GM23338 (cell line): ENCODE results near the gene ZNF225. TPM values are rescaled to one million over a fixed set of nuclear protein-coding genes. Genes with fewer than 3 reads are reported as not detected.

Experiments used
- ATAC-seq: fragments of 200-7000 bp; cut with Tn5 transposase; 3 replicates; pipeline ENCODE4 v1.9.1; 2020
- DNase-seq: peaks from one replicate; pipeline ENCODE4 v3.0.0-alpha.2; 2015; ENCODE audit warnings: low spot score
- H2AFZ ChIP-seq: fragments of 200-600 bp; sonication (generic); 2 replicates; pipeline ENCODE4 v1.8.0; 2016; ENCODE audit warnings: antibody characterized with exemption, mild to moderate bottlenecking, moderate library complexity
- H3F3A ChIP-seq: fragments of 200-600 bp; sonication (generic); replicated peaks from 2 replicates; pipeline ENCODE4 v1.8.0; 2017; ENCODE audit warnings: antibody characterized with exemption, mixed run types, low read depth
- H3K27ac ChIP-seq: fragments of 200-600 bp; sonication (generic); 2 replicates; pipeline ENCODE4 v1.6.1; 2016; ENCODE audit warnings: low read depth
- H3K27me3 ChIP-seq: fragments of 200-600 bp; sonication (generic); 2 replicates; pipeline ENCODE4 v1.8.0; 2016; ENCODE audit warnings: mild to moderate bottlenecking, mixed run types, moderate library complexity; ENCODE audit not compliant: insufficient read depth
- H3K36me3 ChIP-seq: fragments of 200-600 bp; sonication (generic); 2 replicates; pipeline ENCODE4 v1.8.0; 2016; ENCODE audit warnings: mild to moderate bottlenecking; ENCODE audit not compliant: insufficient read depth
- H3K4me1 ChIP-seq: fragments of 200-600 bp; sonication (generic); 2 replicates; pipeline ENCODE4 v1.8.0; 2016; ENCODE audit warnings: mild to moderate bottlenecking, moderate library complexity; ENCODE audit not compliant: insufficient read depth
- H3K4me2 ChIP-seq: fragments of 200-600 bp; sonication (generic); 2 replicates; pipeline ENCODE4 v1.7.1; 2017; ENCODE audit warnings: mixed run types
- H3K4me3 ChIP-seq: fragments of 200-600 bp; sonication (generic); 2 replicates; pipeline ENCODE4 v1.6.1; 2016; ENCODE audit warnings: mixed run types
- H3K79me2 ChIP-seq: fragments of 200-600 bp; sonication (generic); replicated peaks from 2 replicates; pipeline ENCODE4 v1.8.0; 2017; ENCODE audit warnings: mild to moderate bottlenecking; ENCODE audit not compliant: insufficient read depth
- H3K9me2 ChIP-seq: fragments of 200-600 bp; sonication (generic); 2 replicates; pipeline ENCODE4 v1.8.0; 2017; ENCODE audit not compliant: insufficient read depth
- H4K20me1 ChIP-seq: fragments of 200-600 bp; sonication (generic); replicated peaks from 2 replicates; pipeline ENCODE4 v1.8.0; 2017; ENCODE audit warnings: mild to moderate bottlenecking; ENCODE audit not compliant: insufficient read depth
- H3K27ac Mint-ChIP-seq: 2 replicates; pipeline ENCODE4 v1.8.0; 2020; ENCODE audit warnings: inconsistent platforms, mild to moderate bottlenecking, moderate library complexity, mixed read lengths
- H3K27me3 Mint-ChIP-seq: 3 replicates; pipeline ENCODE4 v1.8.0; 2022; ENCODE audit warnings: low read depth, mild to moderate bottlenecking, moderate library complexity, mixed read lengths, inconsistent platforms; ENCODE audit not compliant: insufficient read depth, poor library complexity
- H3K36me3 Mint-ChIP-seq: 3 replicates; pipeline ENCODE4 v1.8.0; 2021; ENCODE audit warnings: low read depth, mild to moderate bottlenecking, inconsistent platforms, moderate library complexity, mixed read lengths
- H3K4me1 Mint-ChIP-seq: 3 replicates; pipeline ENCODE4 v1.8.0; 2020; ENCODE audit warnings: mild to moderate bottlenecking, inconsistent platforms, mixed read lengths
- H3K4me3 Mint-ChIP-seq: 3 replicates; pipeline ENCODE4 v1.8.0; 2021; ENCODE audit warnings: moderate library complexity, mild to moderate bottlenecking, inconsistent platforms, mixed read lengths
- H3K9me3 Mint-ChIP-seq: 3 replicates; pipeline ENCODE4 v1.8.0; 2020; ENCODE audit warnings: moderate library complexity, mild to moderate bottlenecking, inconsistent platforms, mixed read lengths
- CREB1 ChIP-seq: fragments of 250-450 bp; sonication (Bioruptor Pico); IDR thresholded peaks from 2 replicates; pipeline ENCODE4 v1.5.0; 2020; ENCODE audit warnings: low read depth, mild to moderate bottlenecking, moderate library complexity
- CTCF ChIP-seq, 2 experiments: fragments of 200-600 bp in 1 of 2; sonication (generic) in 1 of 2; conservative IDR thresholded peaks; 2 replicates each; pipeline versions ENCODE4 v1.5.1 to v1.6.1; 2016 to 2017; ENCODE audit warnings: antibody characterized with exemption in 2 of 2, low read depth in 2 of 2, mild to moderate bottlenecking in 2 of 2, moderate library complexity in 1 of 2
- ETS1 ChIP-seq: IDR thresholded peaks from 2 replicates; pipeline ENCODE4 v1.6.1; 2016; ENCODE audit warnings: antibody characterized with exemption
- EZH2 ChIP-seq: fragments of 200-600 bp; sonication (generic); IDR thresholded peaks from one replicate; pipeline ENCODE4 v1.8.0; 2017; ENCODE audit warnings: antibody characterized with exemption, mild to moderate bottlenecking, low read depth; ENCODE audit not compliant: unreplicated experiment
- EZH2phosphoT487 ChIP-seq: fragments of 200-600 bp; sonication (generic); IDR thresholded peaks from one replicate; pipeline ENCODE4 v1.8.1; 2018; ENCODE audit warnings: antibody characterized with exemption; ENCODE audit not compliant: unreplicated experiment
- JUNB ChIP-seq: IDR thresholded peaks from one replicate; pipeline ENCODE4 v1.6.1; 2016; ENCODE audit warnings: antibody characterized with exemption; ENCODE audit not compliant: unreplicated experiment
- NANOG ChIP-seq: IDR thresholded peaks from 2 replicates; pipeline ENCODE4 v1.6.1; 2016; ENCODE audit warnings: antibody characterized with exemption, borderline replicate concordance
- POLR2AphosphoS5 ChIP-seq: IDR thresholded peaks from 2 replicates; pipeline ENCODE4 v1.6.1; 2016; ENCODE audit warnings: antibody characterized with exemption, low read depth
- STAT1 ChIP-seq: IDR thresholded peaks from one replicate; pipeline ENCODE4 v1.6.1; 2016; ENCODE audit warnings: antibody characterized with exemption; ENCODE audit not compliant: unreplicated experiment
- ZNF114 ChIP-seq: fragments of 250-450 bp; sonication (Bioruptor Pico); IDR thresholded peaks from 2 replicates; pipeline ENCODE4 v1.5.0; 2020; ENCODE audit warnings: mild to moderate bottlenecking, moderate library complexity
- ZNF331 ChIP-seq: fragments of 250-450 bp; sonication (Bioruptor Pico); IDR thresholded peaks from 2 replicates; pipeline ENCODE4 v1.5.0; 2020; ENCODE audit warnings: low read depth, mild to moderate bottlenecking, moderate library complexity
- ZNF462 ChIP-seq: fragments of 250-450 bp; sonication (Bioruptor Pico); IDR thresholded peaks from 2 replicates; pipeline ENCODE4 v1.5.0; 2020; ENCODE audit warnings: mild to moderate bottlenecking, moderate library complexity
- polyA plus RNA-seq: library from polyadenylated mRNA; unstranded; fragments of >200 nt; fragmentation: Nextera tagmentation; extraction: Ambion mirVana; gene quantifications from 2 replicates; pipeline ENCODE4 v1.2.1, GENCODE V29; 2016
- total RNA-seq: library from RNA; depleted of rRNA; stranded (reverse); fragments of >200 nt; shearing (Covaris generic); gene quantifications from 2 replicates; pipeline ENCODE4 v1.2.3, GENCODE V29; 2014
- TF ChIP-seq, protein P1 (sequence below): IDR thresholded peaks from one replicate; pipeline ENCODE4 v1.6.1; 2018; ENCODE audit warnings: antibody characterized with exemption; ENCODE audit not compliant: unreplicated experiment

The ZNF225 gene
- total and polyA plus RNA-seq, 2 experiments from 2014 or later = 1.8 to 4.8 TPM

DNA sequence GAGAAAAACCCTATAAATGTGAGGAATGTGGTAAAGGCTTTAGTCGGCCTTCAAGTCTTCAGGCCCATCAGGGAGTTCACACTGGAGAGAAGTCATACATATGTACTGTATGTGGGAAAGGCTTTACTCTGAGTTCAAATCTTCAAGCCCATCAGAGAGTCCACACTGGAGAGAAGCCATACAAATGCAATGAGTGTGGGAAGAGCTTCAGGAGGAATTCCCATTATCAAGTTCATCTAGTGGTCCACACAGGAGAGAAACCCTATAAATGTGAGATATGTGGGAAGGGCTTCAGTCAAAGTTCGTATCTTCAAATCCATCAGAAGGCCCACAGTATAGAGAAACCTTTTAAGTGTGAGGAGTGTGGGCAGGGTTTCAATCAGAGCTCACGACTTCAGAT, 63.4 kb downstream of the ZNF225 start:
- Histone ChIP-seq H3K27me3 (no peaks in the 10 kb centered on the region), H2AFZ (no peak overlapping the region), H3K4me3 (no peak overlapping the region), H4K20me1 (peaks cover 8% of the 10 kb centered on the region; the same call in 1 of the 2 replicates), H3K27ac (no peak overlapping the region), H3K4me2 (no peak overlapping the region), H3K79me2 (no peaks in the 10 kb centered on the region), H3K36me3 (peaks cover 62% of the 10 kb centered on the region), H3K9me2 (no peaks in the 10 kb centered on the region), H3K4me1 (no peaks in the 10 kb centered on the region), H3F3A (no peaks in the 10 kb centered on the region)
- no peak overlapping the region for H3K27ac Mint-ChIP-seq
- H3K9me3 Mint-ChIP-seq = peaks cover 62% of the 10 kb centered on the region
- no peak for ATAC-seq
- no peak for DNase-seq
- H3K4me1 Mint-ChIP-seq = no peaks in the 10 kb centered on the region
- H3K36me3 Mint-ChIP-seq = peaks cover 72% of the 10 kb centered on the region
- TF ChIP-seq ETS1 (no peak), CTCF (conservative IDR thresholded peaks at IDR 0.05; ENCODE audit: low read depth in 2 of 2) (no peak), NANOG (no peak), EZH2 (no peak), ZNF331 (CRISPR knock-in tag) (no peak), ZNF114 (CRISPR knock-in tag) (no peak), EZH2phosphoT487 (no peak), STAT1 (no peak), CREB1 (CRISPR knock-in tag) (no peak), JUNB (no peak), ZNF462 (CRISPR knock-in tag) (no peak), POLR2AphosphoS5 (no peak)
- TF ChIP-seq, protein P1, sequence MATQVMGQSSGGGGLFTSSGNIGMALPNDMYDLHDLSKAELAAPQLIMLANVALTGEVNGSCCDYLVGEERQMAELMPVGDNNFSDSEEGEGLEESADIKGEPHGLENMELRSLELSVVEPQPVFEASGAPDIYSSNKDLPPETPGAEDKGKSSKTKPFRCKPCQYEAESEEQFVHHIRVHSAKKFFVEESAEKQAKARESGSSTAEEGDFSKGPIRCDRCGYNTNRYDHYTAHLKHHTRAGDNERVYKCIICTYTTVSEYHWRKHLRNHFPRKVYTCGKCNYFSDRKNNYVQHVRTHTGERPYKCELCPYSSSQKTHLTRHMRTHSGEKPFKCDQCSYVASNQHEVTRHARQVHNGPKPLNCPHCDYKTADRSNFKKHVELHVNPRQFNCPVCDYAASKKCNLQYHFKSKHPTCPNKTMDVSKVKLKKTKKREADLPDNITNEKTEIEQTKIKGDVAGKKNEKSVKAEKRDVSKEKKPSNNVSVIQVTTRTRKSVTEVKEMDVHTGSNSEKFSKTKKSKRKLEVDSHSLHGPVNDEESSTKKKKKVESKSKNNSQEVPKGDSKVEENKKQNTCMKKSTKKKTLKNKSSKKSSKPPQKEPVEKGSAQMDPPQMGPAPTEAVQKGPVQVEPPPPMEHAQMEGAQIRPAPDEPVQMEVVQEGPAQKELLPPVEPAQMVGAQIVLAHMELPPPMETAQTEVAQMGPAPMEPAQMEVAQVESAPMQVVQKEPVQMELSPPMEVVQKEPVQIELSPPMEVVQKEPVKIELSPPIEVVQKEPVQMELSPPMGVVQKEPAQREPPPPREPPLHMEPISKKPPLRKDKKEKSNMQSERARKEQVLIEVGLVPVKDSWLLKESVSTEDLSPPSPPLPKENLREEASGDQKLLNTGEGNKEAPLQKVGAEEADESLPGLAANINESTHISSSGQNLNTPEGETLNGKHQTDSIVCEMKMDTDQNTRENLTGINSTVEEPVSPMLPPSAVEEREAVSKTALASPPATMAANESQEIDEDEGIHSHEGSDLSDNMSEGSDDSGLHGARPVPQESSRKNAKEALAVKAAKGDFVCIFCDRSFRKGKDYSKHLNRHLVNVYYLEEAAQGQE = no peak
- no peak overlapping the region for H3K4me3 Mint-ChIP-seq
- peaks cover 4% of the 10 kb centered on the region for H3K27me3 Mint-ChIP-seq
